HepG2 (cell line): Measurements from ENCODE around the gene PFN4. TPM values are rescaled to one million over a fixed set of nuclear protein-coding genes. Genes with fewer than 3 reads are reported as not detected.
"Not testable (repeated sequence)": the region's sequence is repeated elsewhere in the genome, so short reads cannot be mapped to it uniquely, and the experiment has no call there.

Source experiments
- ATAC-seq: fragments of 200-7000 bp; cut with Tn5 transposase; 3 replicates; pipeline ENCODE4 v1.9.1; 2020; ENCODE audit warnings: mild to moderate bottlenecking, moderate library complexity
- BruUV-seq: library from RNA; stranded (reverse); fragments of 400-500 nt; replicated peaks from 2 replicates; lab custom pipeline; 2021; lab: Mats Ljungman, UMichigan
- CTCF ChIA-PET: fragments of 300-600 bp; formaldehyde crosslinking; extraction: SDS; loops from one replicate; lab custom pipeline; 2021; ENCODE audit warnings: low total read pairs, inconsistent platforms, low intra/inter-chr PET ratio; lab: Yijun Ruan, JAX
- POLR2A ChIA-PET: fragments of 350-600 bp; sonication (Branson Sonifier 250); formaldehyde crosslinking; loops from one replicate; lab custom pipeline; 2020; ENCODE audit warnings: antibody characterized with exemption, inconsistent platforms; lab: Yijun Ruan, JAX
- DNase-seq: peaks from one replicate; pipeline ENCODE4 v3.0.0-alpha.2; 2015; ENCODE audit warnings: low spot score
- FAIRE-seq: peaks from 3 replicates; lab custom pipeline; 2011; peaks lifted over from hg19 to GRCh38; lab: Jason Lieb, UNC
- H2AFZ ChIP-seq: one replicate; pipeline ENCODE4 v1.6.1; 2011; ENCODE audit warnings: low read length, inconsistent platforms
- H3K27ac ChIP-seq: fragments of 300-600 bp; 3 replicates; pipeline ENCODE4 v1.8.0; 2011; ENCODE audit warnings: mixed run types, mild to moderate bottlenecking, mixed read lengths, low read length, inconsistent platforms; ENCODE audit not compliant: insufficient read depth; ENCODE audit errors: extremely low read length
- H3K27me3 ChIP-seq, 2 experiments: fragments of 200-600 bp in 1 of 2; 2 replicates in 1 of 2; 3 replicates in 1 of 2; pipeline versions ENCODE4 v1.6.0 to v1.8.0; 2011; ENCODE audit warnings: low read length in 2 of 2, mild to moderate bottlenecking in 2 of 2, moderate library complexity in 2 of 2, inconsistent platforms in 1 of 2; ENCODE audit not compliant: insufficient read depth in 2 of 2, control insufficient read depth in 1 of 2
- H3K36me3 ChIP-seq, 2 experiments: fragments of 200-600 bp in 1 of 2; replicated peaks in 1 of 2; 2 replicates in 1 of 2; 3 replicates in 1 of 2; pipeline versions ENCODE4 v1.5.1 to v1.8.0; 2011; ENCODE audit warnings: low read length in 2 of 2, inconsistent platforms in 1 of 2; ENCODE audit not compliant: insufficient read depth in 2 of 2, control insufficient read depth in 1 of 2
- H3K4me1 ChIP-seq: 2 replicates; pipeline ENCODE4 v1.5.1; 2012; ENCODE audit warnings: low read length, inconsistent platforms; ENCODE audit not compliant: insufficient read depth
- H3K4me2 ChIP-seq: 2 replicates; pipeline ENCODE4 v1.6.0; 2011; ENCODE audit warnings: low read depth, low read length, inconsistent platforms
- H3K4me3 ChIP-seq, 3 experiments: fragments of 200-600 bp in 1 of 3; sonication (generic), shearing (Covaris generic) in 1 of 3; replicated peaks in 1 of 3; 2 replicates each; pipeline ENCODE4 v1.5.1; 2011 to 2016; ENCODE audit warnings: low read length in 3 of 3, inconsistent platforms in 2 of 3, low read depth in 2 of 3, mild to moderate bottlenecking in 2 of 3, control low read depth in 1 of 3, mixed read lengths in 1 of 3; ENCODE audit not compliant: insufficient read depth in 1 of 3
- H3K79me2 ChIP-seq: one replicate; pipeline ENCODE4 v1.6.1; 2011; ENCODE audit warnings: low read length, inconsistent platforms; ENCODE audit not compliant: insufficient read depth
- H3K9ac ChIP-seq: 2 replicates; pipeline ENCODE4 v1.6.0; 2011; ENCODE audit warnings: mild to moderate bottlenecking, low read depth, low read length, inconsistent platforms; ENCODE audit not compliant: insufficient read depth
- H3K9me3 ChIP-seq: 2 replicates; pipeline ENCODE4 v1.5.1; 2012; ENCODE audit warnings: mild to moderate bottlenecking, low read length
- H4K20me1 ChIP-seq: 2 replicates; pipeline ENCODE4 v1.6.0; 2011; ENCODE audit warnings: inconsistent platforms, mild to moderate bottlenecking, low read length, moderate library complexity; ENCODE audit not compliant: insufficient read depth
- TFE3 ChIP-seq: IDR thresholded peaks from 2 replicates; pipeline ENCODE4 v1.6.1; 2016
- THAP7 ChIP-seq: sonication (generic); formaldehyde crosslinking; IDR thresholded peaks from 2 replicates; pipeline ENCODE4 v1.8.1; 2023; ENCODE audit warnings: mild to moderate bottlenecking, missing genetic modification reagents
- ZNF629 ChIP-seq: sonication (generic); formaldehyde crosslinking; conservative IDR thresholded peaks from 2 replicates; pipeline ENCODE4 v1.5.0; 2020; ENCODE audit warnings: missing genetic modification reagents
- WGBS: methylation state at CpG from one replicate; pipeline ENCODE4 v1.1.6; 2017; ENCODE audit warnings: low lambda C conversion rate; 5-methylcytosine and 5-hydroxymethylcytosine counted together
- in situ Hi-C: cut with HindIII; loops from 2 replicates; pipeline ENCODE4 v1.10.0; 2017; ENCODE audit warnings: low pct_unique_long_range_greater_than_20kb; ENCODE audit not compliant: extremely low pct_ligation_motif_present
- intact Hi-C: fragments of 100-400 bp; cut with micrococcal nuclease; formaldehyde crosslinking; loops from one replicate; pipeline ENCODE4 v1.10.0; 2022; ENCODE audit not compliant: unreplicated experiment
- polyA plus RNA-seq, 8 experiments: library from polyadenylated mRNA; depleted of rRNA in 3 of 8; stranded (reverse) in 7 of 8; unstranded in 1 of 8; fragments of >200 nt; fragmentation: Illumina TruSeq in 4 of 8; extraction: Trizol in 4 of 8; gene quantifications; 2 replicates each; pipeline versions ENCODE4 v1.2.1 to v1.2.3, GENCODE V29; 2011 to 2016; ENCODE audit warnings: low read depth in 4 of 8, missing spikeins in 1 of 8, mixed read lengths in 1 of 8; ENCODE audit not compliant: insufficient read depth in 1 of 8
- total RNA-seq, 5 experiments: library from RNA; depleted of rRNA; stranded (reverse); fragments of >200 nt; fragmentation: Illumina TruSeq; extraction: Trizol; gene quantifications; 2 replicates each; pipeline ENCODE4 v1.2.3, GENCODE V29; 2016; ENCODE audit warnings: low read depth in 1 of 5
- TF ChIP-seq, protein P1 (sequence below): sonication (generic); formaldehyde crosslinking; IDR thresholded peaks from 2 replicates; pipeline ENCODE4 v1.5.0; 2020; ENCODE audit warnings: mild to moderate bottlenecking, missing genetic modification reagents

Gene PFN4
- total and polyA plus RNA-seq, 2 of the 13 experiments (the other 11 are each of a cell fraction or from before 2014, with no cell fraction given) = 0.12 to 0.20 TPM

- no peak for TF ChIP-seq THAP7 (CRISPR knock-in tag)
- no peak for TF ChIP-seq TFE3 (CRISPR knock-in tag)
- TF ChIP-seq, protein P1, sequence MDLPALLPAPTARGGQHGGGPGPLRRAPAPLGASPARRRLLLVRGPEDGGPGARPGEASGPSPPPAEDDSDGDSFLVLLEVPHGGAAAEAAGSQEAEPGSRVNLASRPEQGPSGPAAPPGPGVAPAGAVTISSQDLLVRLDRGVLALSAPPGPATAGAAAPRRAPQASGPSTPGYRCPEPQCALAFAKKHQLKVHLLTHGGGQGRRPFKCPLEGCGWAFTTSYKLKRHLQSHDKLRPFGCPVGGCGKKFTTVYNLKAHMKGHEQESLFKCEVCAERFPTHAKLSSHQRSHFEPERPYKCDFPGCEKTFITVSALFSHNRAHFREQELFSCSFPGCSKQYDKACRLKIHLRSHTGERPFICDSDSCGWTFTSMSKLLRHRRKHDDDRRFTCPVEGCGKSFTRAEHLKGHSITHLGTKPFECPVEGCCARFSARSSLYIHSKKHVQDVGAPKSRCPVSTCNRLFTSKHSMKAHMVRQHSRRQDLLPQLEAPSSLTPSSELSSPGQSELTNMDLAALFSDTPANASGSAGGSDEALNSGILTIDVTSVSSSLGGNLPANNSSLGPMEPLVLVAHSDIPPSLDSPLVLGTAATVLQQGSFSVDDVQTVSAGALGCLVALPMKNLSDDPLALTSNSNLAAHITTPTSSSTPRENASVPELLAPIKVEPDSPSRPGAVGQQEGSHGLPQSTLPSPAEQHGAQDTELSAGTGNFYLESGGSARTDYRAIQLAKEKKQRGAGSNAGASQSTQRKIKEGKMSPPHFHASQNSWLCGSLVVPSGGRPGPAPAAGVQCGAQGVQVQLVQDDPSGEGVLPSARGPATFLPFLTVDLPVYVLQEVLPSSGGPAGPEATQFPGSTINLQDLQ = no peak
- TF ChIP-seq ZNF629 = no peak
Measured at GRCh38 chr2:24101992-24102391, 21.1 kb downstream of the PFN4 start (continued).

- H3K4me2 ChIP-seq, FAIRE-seq, H3K27ac ChIP-seq, intact Hi-C loops, ATAC-seq, H3K27me3 ChIP-seq, in situ Hi-C loops, H3K4me3 ChIP-seq, CTCF ChIA-PET, H3K9me3 ChIP-seq, POLR2A ChIA-PET, H2AFZ ChIP-seq, BruUV-seq, H3K36me3 ChIP-seq, DNase-seq, H4K20me1 ChIP-seq, H3K4me1 ChIP-seq, H3K79me2 ChIP-seq, H3K9ac ChIP-seq: not testable (repeated sequence)
- WGBS = 33% methylated on average over 2 of the region's 2 CpGs
Measured at GRCh38 chr2:24100732-24101131, 22.4 kb downstream of the PFN4 start.
